GM12878 (cell line): ENCODE measurements around the gene MIAT. TPM values are rescaled to one million over a fixed set of nuclear protein-coding genes. Genes with fewer than 3 reads are reported as not detected.

Source experiments
- ATAC-seq: fragments of 200-7000 bp; cut with Tn5 transposase; 3 replicates; pipeline ENCODE4 v1.9.1; 2020; ENCODE audit warnings: mild to moderate bottlenecking, moderate library complexity
- BruUV-seq: library from RNA; stranded (reverse); fragments of 400-500 nt; replicated peaks from 2 replicates; lab custom pipeline; 2021; lab: Mats Ljungman, UMichigan
- CTCF ChIA-PET: fragments of 300-600 bp; sonication (Branson Sonifier 250); formaldehyde crosslinking; extraction: SDS; loops from one replicate; lab custom pipeline; 2021; ENCODE audit warnings: inconsistent platforms; lab: Yijun Ruan, JAX
- POLR2A ChIA-PET: fragments of 350-600 bp; formaldehyde crosslinking; extraction: SDS; loops from one replicate; lab custom pipeline; 2021; ENCODE audit warnings: inconsistent platforms; lab: Charles Lee
- RAD21 ChIA-PET: fragments of 300-600 bp; sonication (Branson Sonifier 250); formaldehyde crosslinking; loops from one replicate; lab custom pipeline; 2023; ENCODE audit warnings: antibody characterized with exemption; ENCODE audit not compliant: unreplicated experiment; lab: Charles Lee
- SMC1A ChIA-PET: fragments of 300-600 bp; sonication (Branson Sonifier 250); formaldehyde crosslinking; loops from one replicate; lab custom pipeline; 2023; ENCODE audit not compliant: unreplicated experiment, uncharacterized antibody; lab: Charles Lee
- DNase-seq: peaks from one replicate; pipeline ENCODE4 v3.0.0-alpha.2; 2011; ENCODE audit warnings: low read depth, low spot score
- FAIRE-seq: peaks from 3 replicates; lab custom pipeline; 2011; peaks lifted over from hg19 to GRCh38; lab: Jason Lieb, UNC
- H2AFZ ChIP-seq: 2 replicates; pipeline ENCODE4 v1.6.0; 2011; ENCODE audit warnings: low read depth, low read length, control low read depth; ENCODE audit not compliant: control insufficient read depth
- H3K27ac ChIP-seq: 2 replicates; pipeline ENCODE4 v1.5.1; 2011; ENCODE audit warnings: control low read depth; ENCODE audit not compliant: control insufficient read depth, insufficient read depth
- H3K27me3 ChIP-seq, 2 experiments: replicated peaks in 1 of 2; 2 replicates each; pipeline versions ENCODE4 v1.6.0 to v1.6.1; 2011; ENCODE audit warnings: low read length in 1 of 2; ENCODE audit not compliant: control insufficient read depth in 2 of 2, insufficient read depth in 2 of 2
- H3K36me3 ChIP-seq, 2 experiments: 2 replicates each; pipeline ENCODE4 v1.5.1; 2011; ENCODE audit warnings: low read length in 1 of 2; ENCODE audit not compliant: control insufficient read depth in 2 of 2, insufficient read depth in 2 of 2
- H3K4me1 ChIP-seq: 2 replicates; pipeline ENCODE4 v1.6.1; 2011; ENCODE audit warnings: mild to moderate bottlenecking, low read length, moderate library complexity, mixed read lengths; ENCODE audit not compliant: control insufficient read depth, insufficient read depth
- H3K4me2 ChIP-seq: 2 replicates; pipeline ENCODE4 v1.6.0; 2011; ENCODE audit warnings: control low read depth; ENCODE audit not compliant: control insufficient read depth, insufficient read depth
- H3K4me3 ChIP-seq: fragments of 200-600 bp; sonication (generic); 2 replicates; pipeline ENCODE4 v1.5.1; 2016
- H3K79me2 ChIP-seq: 2 replicates; pipeline ENCODE4 v1.6.0; 2011; ENCODE audit warnings: low read length; ENCODE audit not compliant: control insufficient read depth, insufficient read depth
- H3K9ac ChIP-seq: 2 replicates; pipeline ENCODE4 v1.8.0; 2011; ENCODE audit warnings: low read length, control low read depth, mixed read lengths; ENCODE audit not compliant: control insufficient read depth, insufficient read depth
- H3K9me3 ChIP-seq: replicated peaks from 3 replicates; pipeline ENCODE4 v1.5.1; 2011; ENCODE audit warnings: mild to moderate bottlenecking, low read length; ENCODE audit not compliant: control insufficient read depth, insufficient read depth
- H4K20me1 ChIP-seq: 2 replicates; pipeline ENCODE4 v1.6.0; 2011; ENCODE audit not compliant: control insufficient read depth, insufficient read depth
- CEBPZ ChIP-seq: fragments of 150-350 bp; IDR thresholded peaks from 2 replicates; pipeline ENCODE4 v1.6.1; 2016; ENCODE audit warnings: low read depth, low read length
- CUX1 ChIP-seq: IDR thresholded peaks from 2 replicates; pipeline ENCODE4 v1.6.1; 2012; ENCODE audit warnings: improper control_type of control experiment, low read depth, low read length; ENCODE audit not compliant: insufficient replicate concordance
- KLF5 ChIP-seq: fragments of 450-650 bp; IDR thresholded peaks from 2 replicates; pipeline ENCODE4 v1.6.1; 2014; ENCODE audit warnings: mild to moderate bottlenecking; ENCODE audit not compliant: partially characterized antibody
- MEF2A ChIP-seq: IDR thresholded peaks from 2 replicates; pipeline ENCODE4 v1.6.1; 2011; ENCODE audit warnings: low read depth, mild to moderate bottlenecking, low read length, moderate library complexity; ENCODE audit not compliant: insufficient read depth
- MLLT1 ChIP-seq: fragments of 450-650 bp; IDR thresholded peaks from 2 replicates; pipeline ENCODE4 v1.6.1; 2016; ENCODE audit warnings: mild to moderate bottlenecking
- MYB ChIP-seq: fragments of 150-350 bp; IDR thresholded peaks from 2 replicates; pipeline ENCODE4 v1.6.1; 2014; ENCODE audit warnings: mild to moderate bottlenecking, low read depth, low read length, borderline replicate concordance
- NFYA ChIP-seq: IDR thresholded peaks from 2 replicates; pipeline ENCODE4 v1.6.1; 2011; ENCODE audit warnings: low read depth, mild to moderate bottlenecking, low read length, improper control_type of control experiment, borderline replicate concordance
- PAX5 ChIP-seq: IDR thresholded peaks from 2 replicates; pipeline ENCODE4 v1.6.1; 2011; ENCODE audit warnings: low read depth, low read length, borderline replicate concordance
- SMAD1 ChIP-seq: fragments of 450-650 bp; IDR thresholded peaks from 2 replicates; pipeline ENCODE4 v1.6.1; 2018; ENCODE audit warnings: mild to moderate bottlenecking, low read depth; ENCODE audit not compliant: partially characterized antibody
- ZNF207 ChIP-seq: fragments of 450-650 bp; IDR thresholded peaks from 2 replicates; pipeline ENCODE4 v1.6.1; 2014; ENCODE audit warnings: antibody characterized with exemption, mild to moderate bottlenecking, borderline replicate concordance
- ZNF622 ChIP-seq: fragments of 450-650 bp; IDR thresholded peaks from 2 replicates; pipeline ENCODE4 v1.6.1; 2017; ENCODE audit warnings: mild to moderate bottlenecking, inconsistent platforms
- WGBS: methylation state at CpG from one replicate; pipeline ENCODE4 v1.1.6; 2016; ENCODE audit warnings: low lambda C conversion rate; ENCODE audit not compliant: insufficient replicate concordance, insufficient coverage; ENCODE audit errors: missing lambda C conversion rate; 5-methylcytosine and 5-hydroxymethylcytosine counted together
- in situ Hi-C: fragments of 300-500 bp; cut with MboI; formaldehyde crosslinking; loops from 9 replicates; pipeline ENCODE4 v1.14.3; 2018; ENCODE audit warnings: mixed read lengths
- intact Hi-C: fragments of 100-400 bp; cut with micrococcal nuclease; formaldehyde crosslinking; loops from one replicate; pipeline ENCODE4 v1.14.2; 2022; ENCODE audit not compliant: unreplicated experiment
- polyA plus RNA-seq, 11 experiments: library from polyadenylated mRNA; depleted of rRNA in 4 of 11; unstranded in 6 of 11; stranded (reverse) in 5 of 11; fragments of >200 nt; fragmentation: Nextera tagmentation in 4 of 11; fragmentation: Illumina TruSeq in 1 of 11; extraction: Ambion mirVana in 4 of 11; extraction: Trizol in 1 of 11; gene quantifications; 1 replicate in 1 of 11; 2 replicates in 10 of 11; pipeline versions ENCODE4 v1.2.1 to v1.2.3, GENCODE V29; 2011 to 2016; ENCODE audit warnings: inconsistent platforms in 2 of 11, missing spikeins in 2 of 11, low read depth in 1 of 11
- total RNA-seq, 4 experiments: library from RNA; depleted of rRNA in 3 of 4; stranded (reverse); fragments of >200 nt in 3 of 4; fragmentation: Illumina TruSeq in 1 of 4; extraction: Trizol in 1 of 4; gene quantifications; 2 replicates each; pipeline versions ENCODE4 v1.2.1 to v1.2.3, GENCODE V29; 2013 to 2021

The MIAT gene
- total and polyA plus RNA-seq, 10 of the 15 experiments (the other 5 are each of a cell fraction or from before 2014, with no cell fraction given): 0.39 to 13.7 (median 4.6) TPM

GRCh38 chr22:26617271-26618199, 39.9 kb upstream of the MIAT start, which contains the start of gene CRYBB1:
Gene CRYBB1, minus strand, starts transcription at chr22:26618027. Its CDS starts 1,708 bp downstream, at chr22:26616319.
- Histone ChIP-seq H2AFZ (no peak within 1 kb of the TSS), H3K27ac (no peak within 1 kb of the TSS), H3K4me1 (peaks cover 18% of the 10 kb centered on the region), H3K9me3 (no peaks in the 10 kb centered on the region), H4K20me1 (no peaks in the 10 kb centered on the region), H3K4me3 (no peak within 1 kb of the TSS), H3K36me3 (no peaks in the 10 kb centered on the region), H3K79me2 (no peaks in the 10 kb centered on the region), H3K4me2 (no peak within 1 kb of the TSS), H3K27me3 (no peaks in the 10 kb centered on the region), H3K9ac (no peak within 1 kb of the TSS)
- intact Hi-C loops: no loop called here
- in situ Hi-C loops: no loop called here
- ATAC-seq: peak; percentile 25
- no peak for DNase-seq
- ChIA-PET CTCF (no interaction called here), RAD21 (interaction anchor here (0.6 kb wide), 1 partner anchor 27 kb away, joined by 3 read pairs; no protein-coding TSS in a partner anchor), POLR2A (interaction anchor here (0.6 to 0.7 kb wide), 3 partner anchors 11 to 116 kb away, joined by 4 to 6 read pairs (median 5); no protein-coding TSS in a partner anchor), SMC1A (no interaction called here)
- no peak for FAIRE-seq
- WGBS: 78% methylated on average over 7 of the region's 7 CpGs
- no TSS peak for BruUV-seq
- TF ChIP-seq NFYA: no peak
- no peak for TF ChIP-seq ZNF622
- no peak for TF ChIP-seq ZNF207
- no peak for TF ChIP-seq KLF5
- TF ChIP-seq SMAD1: no peak
- no peak for TF ChIP-seq MLLT1
- no peak for TF ChIP-seq MYB
- TF ChIP-seq CEBPZ: no peak
- no peak for TF ChIP-seq MEF2A
- no peak for TF ChIP-seq PAX5
- TF ChIP-seq CUX1: no peak
